M059J (cell line): ENCODE measurements around the gene GP1BB. TPM values are rescaled to one million over a fixed set of nuclear protein-coding genes. Genes with fewer than 3 reads are reported as not detected.
"Not testable (repeated sequence)": the region's sequence is repeated elsewhere in the genome, so short reads cannot be mapped to it uniquely, and the experiment has no call there.

Source experiments
- DNase-seq: peaks from one replicate; pipeline ENCODE4 v3.0.0-alpha.2; 2012; ENCODE audit warnings: low read depth
- total RNA-seq: library from RNA; depleted of rRNA; stranded (reverse); fragments of >200 nt; shearing (Covaris generic); gene quantifications from 2 replicates; pipeline ENCODE4 v1.2.3, GENCODE V29; 2014

The GP1BB gene
- total RNA-seq, 1 experiment from 2014 or later = 1.5 TPM

DNA sequence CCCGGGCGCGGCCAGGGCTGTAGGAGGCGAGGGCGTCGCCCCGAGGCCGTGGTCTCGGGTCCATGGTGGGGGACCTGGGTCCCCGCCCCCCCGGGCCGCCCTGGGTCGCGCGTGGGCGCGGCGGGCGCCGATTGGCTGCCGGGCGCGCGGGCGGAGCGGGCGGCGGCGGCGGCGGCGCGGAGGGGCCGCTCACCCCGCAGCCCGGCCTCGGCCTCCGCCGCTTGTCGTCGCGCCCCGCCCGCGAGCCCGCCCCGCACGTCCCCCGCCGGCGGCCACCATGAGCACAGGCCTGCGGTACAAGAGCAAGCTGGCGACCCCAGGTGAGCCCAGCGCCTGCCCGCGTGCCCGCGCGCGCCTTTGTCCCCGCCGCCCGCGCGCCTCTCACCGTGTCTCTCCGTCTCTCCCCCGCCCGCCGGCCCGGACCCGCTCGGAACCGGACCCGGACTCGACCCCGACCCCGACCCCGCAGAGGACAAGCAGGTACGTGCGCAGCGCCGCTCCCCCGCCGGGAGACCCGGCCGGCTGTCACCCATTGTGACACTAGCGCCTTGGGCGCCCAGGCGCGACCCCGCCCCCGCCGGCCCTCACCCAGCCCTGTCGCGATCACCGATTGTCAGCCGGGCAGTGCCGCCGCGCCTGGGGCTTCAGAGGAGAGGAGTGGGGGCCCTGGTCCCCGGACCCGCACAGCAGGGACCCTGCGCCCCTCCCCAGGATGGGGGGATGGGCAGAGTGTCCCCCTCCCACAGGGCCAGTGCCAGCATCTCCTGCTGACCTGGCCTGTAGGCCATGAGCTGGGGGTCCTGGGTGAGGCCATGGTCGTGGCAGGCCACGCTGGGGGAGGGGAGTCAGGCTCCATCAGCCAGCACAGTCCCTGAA is 8.8 kb upstream of the GP1BB start, which contains the start of gene SEPTIN5:
SEPTIN5 (plus strand) TSS at position 192 of the 876 bp plus-strand sequence; CDS start at position 278, 86 bp downstream.
- DNase-seq = no peak

- no peak for DNase-seq
Measured at GRCh38 chr22:19715188-19715930, 8.0 kb upstream of the GP1BB start.

DNA sequence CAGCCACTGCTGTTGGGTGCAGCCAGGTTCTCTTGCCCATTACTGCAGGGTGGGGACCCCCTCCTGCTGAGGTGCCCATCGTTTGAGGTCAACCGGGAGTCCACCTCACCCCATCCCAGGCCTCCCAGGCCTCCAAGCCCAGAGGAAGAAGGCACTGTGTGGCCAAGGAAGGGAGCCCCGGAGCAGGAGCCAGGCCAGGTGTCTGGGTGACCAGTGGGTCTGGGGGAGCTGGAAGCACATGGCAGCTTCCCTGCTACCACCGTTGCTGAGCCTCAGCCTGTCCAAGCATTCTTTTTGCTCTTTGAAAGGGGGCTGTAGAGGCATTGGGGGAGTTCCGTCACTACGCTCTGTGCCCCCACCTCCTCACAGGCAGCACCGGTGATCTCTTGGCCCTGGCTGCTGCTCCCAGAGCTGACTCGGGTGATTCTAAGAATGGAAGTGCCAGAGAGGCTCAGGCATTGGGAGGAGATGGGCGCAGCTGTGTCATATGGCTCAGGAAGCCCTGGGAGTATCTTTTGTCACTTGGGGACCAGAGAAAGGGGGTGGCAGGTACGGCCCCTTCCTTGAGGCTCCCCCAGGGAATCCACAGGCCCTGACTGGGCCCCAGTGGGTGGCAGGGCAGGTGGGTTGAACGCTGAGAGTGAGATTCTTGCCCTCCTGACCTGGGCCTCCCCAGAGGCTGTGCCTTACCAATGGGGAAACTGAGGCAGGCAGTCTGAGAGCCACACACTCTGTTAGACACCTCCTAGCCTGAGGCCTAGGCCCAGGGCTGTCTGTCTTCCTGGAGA is 7.1 kb upstream of the GP1BB start:
- DNase-seq = no peak

- no peak for DNase-seq
Measured at GRCh38 chr22:19716829-19717105, 6.6 kb upstream of the GP1BB start.

- DNase-seq = no peak
Measured at GRCh38 chr22:19717181-19717580, 6.2 kb upstream of the GP1BB start.

- DNase-seq = peak; percentile 47
Measured at GRCh38 chr22:19717691-19718455, 5.5 kb upstream of the GP1BB start.

- DNase-seq = no peak
Measured at GRCh38 chr22:19718456-19719049, 4.8 kb upstream of the GP1BB start.

DNA sequence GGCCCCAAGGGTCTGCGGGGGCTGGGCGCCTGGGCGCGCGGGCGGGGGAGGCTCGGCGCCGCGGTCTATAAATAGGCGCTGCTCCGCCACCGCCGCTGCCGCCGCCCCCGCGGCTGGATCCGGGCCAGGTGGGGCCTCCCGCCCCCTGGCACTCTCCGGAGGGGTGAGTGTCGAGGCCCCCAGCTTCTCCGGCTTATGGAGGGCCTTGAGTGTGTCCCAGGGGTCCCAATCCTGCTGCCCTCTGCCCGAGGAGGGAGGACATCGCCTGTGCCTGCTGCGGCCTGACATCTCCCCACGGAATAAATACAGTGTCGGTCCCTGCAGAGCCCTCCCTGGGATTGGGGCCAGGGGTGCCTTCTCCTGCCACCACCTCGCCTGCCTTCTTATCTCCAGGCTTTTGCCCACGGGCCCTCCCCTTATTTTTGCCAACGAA is 4.3 kb upstream of the GP1BB start:
- DNase-seq = no peak

DNA sequence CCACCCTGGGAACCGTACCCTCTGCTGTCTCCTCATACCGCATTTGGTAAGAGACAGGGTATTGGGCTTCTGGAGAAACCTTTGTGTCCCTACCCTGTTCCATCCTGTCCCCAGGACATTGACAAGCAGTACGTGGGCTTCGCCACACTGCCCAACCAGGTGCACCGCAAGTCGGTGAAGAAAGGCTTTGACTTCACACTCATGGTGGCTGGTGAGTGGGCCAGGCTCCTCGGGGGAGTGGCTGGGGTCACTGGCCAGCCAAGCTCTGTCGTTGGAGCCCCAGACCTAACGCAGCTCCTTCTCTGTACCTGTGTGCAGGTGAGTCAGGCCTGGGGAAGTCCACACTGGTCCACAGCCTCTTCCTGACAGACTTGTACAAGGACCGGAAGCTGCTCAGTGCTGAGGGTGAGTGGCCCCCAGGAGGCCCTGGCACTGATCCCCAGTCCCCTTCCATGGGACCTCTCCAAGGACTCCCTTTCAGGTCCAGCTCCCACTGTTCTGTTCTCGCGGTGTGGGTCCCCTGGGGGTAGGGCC is 3.8 kb upstream of the GP1BB start:
- no peak for DNase-seq

DNA sequence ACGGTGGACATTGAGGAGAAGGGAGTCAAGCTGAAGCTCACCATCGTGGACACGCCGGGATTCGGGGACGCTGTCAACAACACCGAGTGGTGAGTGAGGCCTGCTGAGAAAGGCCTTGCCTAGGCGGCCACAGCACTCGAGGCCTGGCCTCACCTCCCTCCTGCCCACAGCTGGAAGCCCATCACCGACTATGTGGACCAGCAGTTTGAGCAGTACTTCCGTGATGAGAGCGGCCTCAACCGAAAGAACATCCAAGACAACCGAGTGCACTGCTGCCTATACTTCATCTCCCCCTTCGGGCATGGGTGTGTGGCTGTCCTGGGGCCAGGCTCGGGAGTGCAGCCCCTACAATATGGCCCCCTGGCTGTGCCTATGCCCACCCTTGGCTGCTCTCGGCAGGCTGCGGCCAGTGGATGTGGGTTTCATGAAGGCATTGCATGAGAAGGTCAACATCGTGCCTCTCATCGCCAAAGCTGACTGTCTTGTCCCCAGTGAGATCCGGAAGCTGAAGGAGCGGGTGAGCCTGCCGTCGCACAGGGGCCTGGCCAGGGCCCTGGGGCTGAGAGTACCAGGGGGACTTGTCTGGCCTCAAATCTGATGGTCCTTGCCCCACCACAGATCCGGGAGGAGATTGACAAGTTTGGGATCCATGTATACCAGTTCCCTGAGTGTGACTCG is 3.0 kb upstream of the GP1BB start:
- DNase-seq = no peak

DNA sequence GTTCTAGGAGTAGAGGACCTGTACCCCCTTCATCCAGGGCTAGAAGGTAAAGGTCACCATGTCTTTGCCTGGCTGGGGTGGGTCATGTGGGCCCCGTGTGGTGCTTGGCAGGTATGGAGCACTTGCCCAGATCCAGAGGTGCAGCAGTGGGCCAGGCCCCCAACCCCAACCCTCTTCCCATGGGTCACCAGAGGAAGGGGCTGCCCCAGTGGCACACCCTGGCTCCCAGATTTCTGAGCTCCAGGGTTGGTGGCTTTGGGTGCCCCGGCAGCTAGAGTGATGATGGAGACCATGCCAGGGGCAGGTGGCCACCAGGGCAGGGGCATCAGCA is 2.4 kb upstream of the GP1BB start:
- no peak for DNase-seq

DNA sequence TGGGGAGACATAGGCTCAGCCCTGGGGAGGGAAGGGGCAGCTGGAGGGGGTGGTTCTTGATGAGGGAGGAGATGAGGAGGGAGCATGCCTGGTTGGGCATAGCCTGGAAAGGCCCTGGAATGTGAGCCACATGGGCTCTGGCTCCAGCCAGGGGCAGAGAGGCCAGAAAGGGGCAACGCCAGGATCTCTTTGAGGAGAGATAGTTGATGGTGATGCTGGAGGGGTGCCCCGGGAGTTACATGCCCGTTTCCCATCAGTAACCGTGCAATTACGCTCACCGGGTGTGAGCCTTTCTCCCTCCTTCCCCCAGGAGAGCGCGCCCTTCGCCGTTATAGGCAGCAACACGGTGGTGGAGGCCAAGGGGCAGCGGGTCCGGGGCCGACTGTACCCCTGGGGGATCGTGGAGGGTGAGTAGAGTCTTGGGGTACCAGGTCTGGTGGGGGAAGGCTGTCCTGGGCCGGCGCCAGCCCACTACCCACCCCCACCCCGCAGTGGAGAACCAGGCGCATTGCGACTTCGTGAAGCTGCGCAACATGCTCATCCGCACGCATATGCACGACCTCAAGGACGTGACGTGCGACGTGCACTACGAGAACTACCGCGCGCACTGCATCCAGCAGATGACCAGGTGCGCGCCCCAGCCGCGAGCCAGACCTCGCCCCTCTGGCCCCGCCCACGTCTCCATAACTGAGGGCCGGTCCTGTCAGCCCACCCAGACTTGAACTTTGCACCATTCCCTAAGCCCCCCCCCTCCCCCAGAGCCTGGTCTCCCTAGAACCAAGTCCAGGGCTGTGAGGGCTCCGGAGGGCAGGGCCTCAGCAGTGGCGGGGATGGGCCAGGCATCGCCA is 1.8 kb upstream of the GP1BB start:
- no peak for DNase-seq

DNA sequence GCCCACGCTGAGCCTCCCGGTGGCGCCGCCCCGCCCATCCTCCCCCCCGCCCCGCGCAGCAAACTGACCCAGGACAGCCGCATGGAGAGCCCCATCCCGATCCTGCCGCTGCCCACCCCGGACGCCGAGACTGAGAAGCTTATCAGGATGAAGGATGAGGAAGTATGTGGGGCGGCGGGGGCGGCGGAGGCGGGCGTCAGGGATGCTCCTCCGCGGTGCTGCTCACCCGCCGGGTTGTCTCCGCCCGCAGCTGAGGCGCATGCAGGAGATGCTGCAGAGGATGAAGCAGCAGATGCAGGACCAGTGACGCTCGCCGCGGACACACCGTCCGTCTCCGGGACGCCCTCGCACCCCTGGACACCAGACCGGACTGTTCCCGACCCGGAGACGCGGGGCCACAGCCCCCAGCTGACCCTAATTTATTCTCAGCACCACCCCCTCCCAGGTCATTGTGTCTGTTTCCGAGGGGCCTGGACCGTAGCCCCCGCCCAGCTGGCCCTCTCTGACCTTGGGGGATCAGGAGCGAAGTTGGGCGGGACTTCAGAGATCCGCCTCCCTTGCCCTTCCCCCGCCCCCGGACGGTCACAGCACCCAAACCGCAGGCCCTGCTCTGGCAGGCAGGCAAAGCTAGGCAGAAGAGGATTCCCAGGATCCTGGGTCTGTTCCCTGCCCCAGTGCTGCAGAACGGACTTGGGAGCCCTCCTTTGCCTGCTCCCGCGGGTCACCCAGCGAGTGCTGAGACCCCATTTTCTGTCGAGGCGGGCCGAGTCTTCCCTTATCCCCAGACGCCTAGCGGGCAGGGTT is 959 bp upstream of the GP1BB start:
- DNase-seq = no peak

GRCh38 chr22:19722982-19723231 is 432 bp upstream of the GP1BB start:
- DNase-seq = no peak

- no peak for DNase-seq
Measured at GRCh38 chr22:19723983-19724827, 866 bp downstream of the GP1BB start.

DNA sequence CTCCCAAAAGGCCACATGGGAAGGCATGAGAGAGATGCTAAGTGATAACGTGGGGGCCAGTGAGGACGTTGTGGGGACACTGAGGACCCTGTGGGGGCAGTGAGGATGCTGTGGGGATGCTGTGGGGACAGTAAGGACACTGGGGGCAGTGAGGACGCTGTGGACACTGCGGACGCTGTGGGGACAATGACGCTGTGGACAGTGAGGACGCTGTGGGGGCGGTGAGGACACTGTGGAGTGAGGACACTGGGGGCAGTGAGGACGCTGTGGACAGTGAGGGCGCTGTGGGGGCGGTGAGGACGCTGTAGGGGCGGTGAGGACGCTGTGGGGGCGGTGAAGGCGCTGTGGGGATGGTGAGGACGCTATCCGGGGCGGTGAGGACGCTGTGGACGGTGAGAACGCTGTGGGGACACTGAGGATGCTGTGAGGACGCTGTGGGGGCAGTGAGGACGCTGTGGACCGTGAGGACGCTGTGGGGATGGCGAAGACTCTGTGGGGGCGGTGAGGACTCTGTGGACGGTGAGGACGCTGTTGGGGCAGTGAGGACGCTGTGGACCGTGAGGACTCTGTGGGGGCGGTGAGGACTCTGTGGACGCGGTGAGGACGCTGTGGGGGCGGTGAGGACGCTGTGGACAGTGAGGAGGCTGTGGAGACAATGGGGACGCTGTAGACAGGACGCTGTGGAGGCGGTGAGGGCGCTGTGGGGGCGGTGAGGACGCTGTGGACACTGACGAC is 1.8 kb downstream of the GP1BB start:
- DNase-seq = no peak

DNA sequence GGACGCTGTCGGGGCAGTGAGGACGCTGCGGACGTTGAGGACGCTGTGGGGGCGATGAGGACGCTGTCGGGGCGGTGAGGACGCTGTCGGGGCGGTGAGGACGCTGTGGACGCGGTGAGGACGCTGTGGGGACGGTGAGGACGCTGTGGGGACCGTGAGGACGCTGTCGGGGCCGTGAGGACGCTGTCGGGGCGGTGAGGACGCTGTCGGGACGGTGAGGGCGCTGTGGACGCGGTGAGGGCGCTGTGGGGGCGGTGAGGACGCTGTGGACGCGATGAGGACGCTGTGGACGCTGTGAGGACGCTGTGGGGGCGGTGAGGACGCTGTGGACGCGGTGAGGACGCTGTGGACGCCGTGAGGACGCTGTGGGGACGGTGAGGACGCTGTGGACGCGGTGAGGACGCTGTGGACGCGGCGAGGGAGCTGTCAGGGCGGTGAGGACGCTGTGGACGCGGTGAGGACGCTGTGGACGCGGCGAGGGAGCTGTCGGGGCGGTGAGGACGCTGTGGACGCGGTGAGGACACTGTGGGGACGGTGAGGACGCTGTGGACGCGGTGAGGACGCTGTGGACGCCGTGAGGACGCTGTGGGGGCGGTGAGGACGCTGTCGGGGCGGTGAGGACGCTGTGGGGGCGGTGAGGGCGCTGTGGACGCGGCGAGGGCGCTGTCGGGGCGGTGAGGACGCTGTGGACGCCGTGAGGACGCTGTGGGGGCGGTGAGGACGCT is 2.9 kb downstream of the GP1BB start:
- not testable (repeated sequence) for DNase-seq
